ENCODE data around the gene HEATR5B. TPM values are rescaled to one million over a fixed set of nuclear protein-coding genes. Genes with fewer than 3 reads are reported as not detected.
A peak's percentile ranks its signal among the peaks of the same experiment; 100 is the strongest.
"Not testable (repeated sequence)": the region's sequence is repeated elsewhere in the genome, so short reads cannot be mapped to it uniquely, and the experiment has no call there.

The HEATR5B gene
- total RNA-seq, 2 experiments from 2014 or later, result 18.3 to 19.3 TPM

GRCh38 chr2:37000318-37000717, 83.9 kb downstream of the HEATR5B start:
- H3K36me3 Mint-ChIP-seq (ENCODE audit: low read depth), result peaks cover 58% of the 10 kb centered on the region
- H3K27ac Mint-ChIP-seq, result no peak overlapping the region
- peaks cover 6% of the 10 kb centered on the region for H3K4me1 Mint-ChIP-seq
- no peak for DNase-seq
- H3K4me3 Mint-ChIP-seq, result no peak overlapping the region
- CTCF ChIA-PET, result no interaction called here
- peaks cover 2% of the 10 kb centered on the region for H3K27me3 Mint-ChIP-seq
- H3K9me3 Mint-ChIP-seq, result no peaks in the 10 kb centered on the region
- POLR2A ChIA-PET, result no interaction called here

GRCh38 chr2:36999416-36999815, 84.8 kb downstream of the HEATR5B start:
- H3K27ac Mint-ChIP-seq, H3K9me3 Mint-ChIP-seq: not testable (repeated sequence)

GRCh38 chr2:36993841-36994620, 90.1 kb downstream of the HEATR5B start:
- H3K4me1 Mint-ChIP-seq, result no peaks in the 10 kb centered on the region
- H3K9me3 Mint-ChIP-seq, result no peaks in the 10 kb centered on the region
- H3K4me3 Mint-ChIP-seq, result no peak overlapping the region
- DNase-seq, result no peak
- ChIA-PET CTCF (no interaction called here), POLR2A (no interaction called here)
- H3K27me3 Mint-ChIP-seq, result no peaks in the 10 kb centered on the region
- peaks cover 25% of the 10 kb centered on the region for H3K36me3 Mint-ChIP-seq (ENCODE audit: low read depth)
- H3K27ac Mint-ChIP-seq, result no peak overlapping the region

More at GRCh38 chr2:36999416-36999815, 84.8 kb downstream of the HEATR5B start:
- H3K4me3 Mint-ChIP-seq, POLR2A ChIA-PET, H3K27me3 Mint-ChIP-seq, CTCF ChIA-PET, DNase-seq, H3K4me1 Mint-ChIP-seq: not testable (repeated sequence)
- H3K36me3 Mint-ChIP-seq (ENCODE audit: low read depth), result peaks cover 49% of the 10 kb centered on the region

GRCh38 chr2:36988008-36988407, 96.2 kb downstream of the HEATR5B start:
- peaks cover 18% of the 10 kb centered on the region for H3K36me3 Mint-ChIP-seq (ENCODE audit: low read depth)
- no peak overlapping the region for H3K27ac Mint-ChIP-seq
- ChIA-PET CTCF (interaction anchor here (1.4 kb wide), 1 partner anchor 9 kb away, joined by 5 read pairs; no protein-coding TSS in a partner anchor), POLR2A (no interaction called here)
- H3K9me3 Mint-ChIP-seq, result no peaks in the 10 kb centered on the region
- H3K4me3 Mint-ChIP-seq, result no peak overlapping the region
- no peaks in the 10 kb centered on the region for H3K4me1 Mint-ChIP-seq
- DNase-seq, result no peak
- no peaks in the 10 kb centered on the region for H3K27me3 Mint-ChIP-seq

- peaks cover 25% of the 10 kb centered on the region for H3K36me3 Mint-ChIP-seq (ENCODE audit: low read depth)
- CTCF ChIA-PET, result interaction anchor here (0.8 kb wide), 1 partner anchor 41 kb away, joined by 3 read pairs; no protein-coding TSS in a partner anchor
Measured at GRCh38 chr2:36982467-36982866, 101.7 kb downstream of the HEATR5B start.

GRCh38 chr2:36981911-36982310, 102.3 kb downstream of the HEATR5B start:
- no peak for DNase-seq
- no peak overlapping the region for H3K27ac Mint-ChIP-seq
- ChIA-PET POLR2A (interaction anchor here (1.1 kb wide), 1 partner anchor 15 kb away, joined by 3 read pairs; no protein-coding TSS in a partner anchor), CTCF (no interaction called here)
- H3K27me3 Mint-ChIP-seq, result no peaks in the 10 kb centered on the region
- H3K9me3 Mint-ChIP-seq, result no peaks in the 10 kb centered on the region
- no peaks in the 10 kb centered on the region for H3K4me1 Mint-ChIP-seq
- H3K4me3 Mint-ChIP-seq, result no peak overlapping the region
- peaks cover 25% of the 10 kb centered on the region for H3K36me3 Mint-ChIP-seq (ENCODE audit: low read depth)

More at GRCh38 chr2:36982467-36982866, 101.7 kb downstream of the HEATR5B start:
- no peak overlapping the region for H3K4me3 Mint-ChIP-seq
- H3K9me3 Mint-ChIP-seq, result no peaks in the 10 kb centered on the region
- H3K4me1 Mint-ChIP-seq, result no peaks in the 10 kb centered on the region
- POLR2A ChIA-PET, result interaction anchor here (1.1 to 1.2 kb wide), 2 partner anchors 16 to 21 kb away, joined by 3 read pairs; no protein-coding TSS in a partner anchor
- DNase-seq, result no peak
- no peak overlapping the region for H3K27ac Mint-ChIP-seq
- no peaks in the 10 kb centered on the region for H3K27me3 Mint-ChIP-seq

- CTCF ChIA-PET, result interaction anchor here (1.4 kb wide), 1 partner anchor 9 kb away, joined by 5 read pairs; no protein-coding TSS in a partner anchor
- H3K4me3 Mint-ChIP-seq, H3K27me3 Mint-ChIP-seq, POLR2A ChIA-PET, DNase-seq, H3K9me3 Mint-ChIP-seq, H3K27ac Mint-ChIP-seq, H3K4me1 Mint-ChIP-seq: not testable (repeated sequence)
- peaks cover 19% of the 10 kb centered on the region for H3K36me3 Mint-ChIP-seq (ENCODE audit: low read depth)
Measured at GRCh38 chr2:36979007-36979406, 105.2 kb downstream of the HEATR5B start.

GRCh38 chr2:36976065-36976464, 108.1 kb downstream of the HEATR5B start:
- H3K9me3 Mint-ChIP-seq, result no peaks in the 10 kb centered on the region
- no peak for DNase-seq
- H3K27ac Mint-ChIP-seq, result no peak overlapping the region
- POLR2A ChIA-PET, result interaction anchor here (2.6 kb wide), 1 partner anchor 9 kb away, joined by 9 read pairs; the partner anchor contains the start of gene STRN
- H3K27me3 Mint-ChIP-seq, result no peaks in the 10 kb centered on the region
- H3K4me3 Mint-ChIP-seq, result no peak overlapping the region
- peaks cover 18% of the 10 kb centered on the region for H3K36me3 Mint-ChIP-seq (ENCODE audit: low read depth)
- H3K4me1 Mint-ChIP-seq, result no peaks in the 10 kb centered on the region
- CTCF ChIA-PET, result no interaction called here

GRCh38 chr2:36975306-36975705, 108.9 kb downstream of the HEATR5B start:
- Mint-ChIP-seq H3K9me3 (no peaks in the 10 kb centered on the region), H3K4me1 (no peaks in the 10 kb centered on the region), H3K36me3 (ENCODE audit: low read depth) (peaks cover 14% of the 10 kb centered on the region), H3K4me3 (no peak overlapping the region), H3K27ac (no peak overlapping the region), H3K27me3 (no peaks in the 10 kb centered on the region)
- no peak for DNase-seq
- POLR2A ChIA-PET, result interaction anchor here (1.3 to 2.6 kb wide), 2 partner anchors 8 to 14 kb away, joined by 5 to 9 read pairs; partner anchors contain the start of gene STRN
- CTCF ChIA-PET, result no interaction called here

GRCh38 chr2:36973320-36973719, 110.9 kb downstream of the HEATR5B start:
- peaks cover 4% of the 10 kb centered on the region for H3K36me3 Mint-ChIP-seq (ENCODE audit: low read depth)
- H3K9me3 Mint-ChIP-seq, result no peaks in the 10 kb centered on the region
- no peak overlapping the region for H3K27ac Mint-ChIP-seq
- ChIA-PET CTCF (no interaction called here), POLR2A (no interaction called here)
- H3K4me1 Mint-ChIP-seq, result peaks cover 5% of the 10 kb centered on the region
- no peak overlapping the region for H3K4me3 Mint-ChIP-seq
- no peak for DNase-seq
- H3K27me3 Mint-ChIP-seq, result no peaks in the 10 kb centered on the region

GRCh38 chr2:36971990-36972389, 112.2 kb downstream of the HEATR5B start:
- no peaks in the 10 kb centered on the region for H3K9me3 Mint-ChIP-seq
- CTCF ChIA-PET, result no interaction called here

GRCh38 chr2:36967236-36967876, 116.8 kb downstream of the HEATR5B start:
- no peaks in the 10 kb centered on the region for H3K27me3 Mint-ChIP-seq
- H3K4me1 Mint-ChIP-seq, result peaks cover 49% of the 10 kb centered on the region
- ChIA-PET CTCF (no interaction called here), POLR2A (interaction anchor here (0.9 to 1.8 kb wide), 9 partner anchors 8 to 358 kb away, joined by 3 to 9 read pairs (median 5); partner anchors contain the start of genes EIF2AK2, GPATCH11, HEATR5B and PRKD3)
- H3K27ac Mint-ChIP-seq, result peak overlapping the region; percentile 99
- no peak for DNase-seq
- peaks cover 18% of the 10 kb centered on the region for H3K36me3 Mint-ChIP-seq (ENCODE audit: low read depth)
- peak overlapping the region; percentile 97 for H3K4me3 Mint-ChIP-seq
- no peaks in the 10 kb centered on the region for H3K9me3 Mint-ChIP-seq

More at GRCh38 chr2:36971990-36972389, 112.2 kb downstream of the HEATR5B start:
- Mint-ChIP-seq H3K4me3 (no peak overlapping the region), H3K27ac (no peak overlapping the region), H3K36me3 (ENCODE audit: low read depth) (peaks cover under 1% of the 10 kb centered on the region), H3K4me1 (peaks cover 18% of the 10 kb centered on the region), H3K27me3 (no peaks in the 10 kb centered on the region)
- DNase-seq, result no peak
- POLR2A ChIA-PET, result no interaction called here

Data from activated CD4-positive, alpha-beta memory T cell treated with anti-CD3 and anti-CD28 coated beads, Interleukin-2, amount 10 ng/mL, durations not matched to agents 7 days and 5 days (primary cell).